ENCODE data around the gene SH2D4B.

Gene SH2D4B

GRCh38 chr10:80519936-80520650, 17.6 kb upstream of the SH2D4B start:
- Histone ChIP-seq H3K4me3 (ENCODE audit: low read length) (no peak overlapping the region), H3K9me3 (ENCODE audit: control insufficient read depth, low read depth, low read length) (no peaks in the 10 kb centered on the region), H3K27me3 (ENCODE audit: control insufficient read depth, insufficient read depth, low read length) (no peaks in the 10 kb centered on the region), H3K9ac (ENCODE audit: low read length) (no peak overlapping the region), H3K36me3 (ENCODE audit: control insufficient read depth, low read depth, low read length) (peaks cover 25% of the 10 kb centered on the region), H3K4me1 (ENCODE audit: control insufficient read depth, low read depth, low read length) (no peaks in the 10 kb centered on the region), H3K27ac (ENCODE audit: low read length) (no peak overlapping the region)

- Histone ChIP-seq H3K4me3 (ENCODE audit: low read length) (no peak overlapping the region), H3K9ac (ENCODE audit: low read length) (no peak overlapping the region), H3K27ac (ENCODE audit: low read length) (no peak overlapping the region), H3K9me3 (ENCODE audit: control insufficient read depth, low read depth, low read length) (no peaks in the 10 kb centered on the region), H3K4me1 (ENCODE audit: control insufficient read depth, low read depth, low read length) (no peaks in the 10 kb centered on the region), H3K36me3 (ENCODE audit: control insufficient read depth, low read depth, low read length) (peaks cover 22% of the 10 kb centered on the region), H3K27me3 (ENCODE audit: control insufficient read depth, insufficient read depth, low read length) (no peaks in the 10 kb centered on the region)
These were observed 16.8 kb upstream of the SH2D4B start for GRCh38 chr10:80520661-80521470.

- Histone ChIP-seq H3K36me3 (ENCODE audit: control insufficient read depth, low read depth, low read length) (peaks cover 10% of the 10 kb centered on the region), H3K4me3 (ENCODE audit: low read length) (no peak overlapping the region), H3K27me3 (ENCODE audit: control insufficient read depth, insufficient read depth, low read length) (no peaks in the 10 kb centered on the region), H3K9ac (ENCODE audit: low read length) (no peak overlapping the region), H3K27ac (ENCODE audit: low read length) (no peak overlapping the region), H3K4me1 (ENCODE audit: control insufficient read depth, low read depth, low read length) (no peaks in the 10 kb centered on the region), H3K9me3 (ENCODE audit: control insufficient read depth, low read depth, low read length) (no peaks in the 10 kb centered on the region)
These were observed 14.8 kb upstream of the SH2D4B start for GRCh38 chr10:80522756-80523363.

DNA sequence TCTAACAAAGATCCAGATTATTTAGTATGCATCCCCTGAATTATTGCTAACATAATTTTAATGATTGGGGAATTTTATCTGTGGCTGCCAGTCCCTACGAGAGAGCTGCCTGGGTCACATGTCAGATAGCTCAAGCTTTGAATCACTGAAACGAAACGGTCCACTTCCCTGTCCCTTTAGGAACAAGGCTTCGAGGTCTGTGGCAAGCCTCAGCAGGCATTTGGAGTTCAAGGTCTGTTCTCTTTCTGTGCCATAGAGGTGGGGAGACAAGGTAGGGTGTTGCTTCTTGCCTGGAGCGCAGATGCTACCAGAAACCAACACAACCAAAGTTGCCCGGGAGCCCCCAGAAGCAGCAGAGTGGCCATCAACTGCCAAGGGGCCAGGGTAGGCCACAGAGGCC, 13.9 kb upstream of the SH2D4B start:
- Histone ChIP-seq H3K4me1 (ENCODE audit: control insufficient read depth, low read depth, low read length) (no peaks in the 10 kb centered on the region), H3K9me3 (ENCODE audit: control insufficient read depth, low read depth, low read length) (no peaks in the 10 kb centered on the region), H3K36me3 (ENCODE audit: control insufficient read depth, low read depth, low read length) (peaks cover 5% of the 10 kb centered on the region), H3K27me3 (ENCODE audit: control insufficient read depth, insufficient read depth, low read length) (no peaks in the 10 kb centered on the region), H3K9ac (ENCODE audit: low read length) (no peak overlapping the region), H3K27ac (ENCODE audit: low read length) (no peak overlapping the region), H3K4me3 (ENCODE audit: low read length) (no peak overlapping the region)

DNA sequence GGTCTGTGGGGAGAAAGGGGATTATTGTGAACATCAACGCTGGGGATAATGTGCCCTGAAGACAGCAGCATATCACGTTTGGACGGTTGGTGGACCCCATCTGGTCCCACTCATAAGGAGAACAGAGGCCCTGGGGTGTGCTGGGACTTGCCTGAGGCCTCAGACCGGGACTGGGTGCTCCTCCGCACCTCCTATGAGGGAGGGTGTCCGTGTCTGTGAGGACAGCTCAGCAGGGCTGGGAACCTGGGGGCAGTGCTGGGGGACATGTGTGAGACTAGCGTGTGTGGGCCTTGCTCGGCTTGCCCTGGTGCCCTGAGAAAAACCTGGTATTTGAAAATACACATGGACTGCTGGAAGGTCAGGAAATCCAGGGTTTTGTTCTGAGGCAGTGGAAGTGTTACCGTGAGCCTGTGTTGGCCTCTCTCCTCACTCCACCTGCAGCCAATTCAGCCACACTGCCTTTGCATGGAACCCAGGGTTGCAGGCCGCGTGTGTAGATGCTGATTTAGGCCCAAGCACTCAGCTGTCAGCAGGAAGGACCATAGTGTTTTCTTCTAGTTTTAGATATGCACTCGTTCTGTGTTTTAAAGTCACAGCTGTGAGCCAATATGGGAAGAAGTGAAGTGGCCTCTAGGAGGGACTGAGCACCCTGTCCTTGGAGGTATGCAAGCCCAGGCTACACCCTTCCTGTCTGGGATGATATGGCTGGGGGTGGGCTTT, 13.4 kb upstream of the SH2D4B start:
- Histone ChIP-seq H3K27ac (ENCODE audit: low read length) (no peak overlapping the region), H3K4me3 (ENCODE audit: low read length) (no peak overlapping the region), H3K9me3 (ENCODE audit: control insufficient read depth, low read depth, low read length) (no peaks in the 10 kb centered on the region), H3K9ac (ENCODE audit: low read length) (no peak overlapping the region), H3K4me1 (ENCODE audit: control insufficient read depth, low read depth, low read length) (no peaks in the 10 kb centered on the region), H3K36me3 (ENCODE audit: control insufficient read depth, low read depth, low read length) (peaks cover under 1% of the 10 kb centered on the region), H3K27me3 (ENCODE audit: control insufficient read depth, insufficient read depth, low read length) (no peaks in the 10 kb centered on the region)

GRCh38 chr10:80526218-80526617, 11.5 kb upstream of the SH2D4B start:
- Histone ChIP-seq H3K9me3 (ENCODE audit: control insufficient read depth, low read depth, low read length) (no peaks in the 10 kb centered on the region), H3K4me1 (ENCODE audit: control insufficient read depth, low read depth, low read length) (peaks cover 9% of the 10 kb centered on the region), H3K9ac (ENCODE audit: low read length) (no peak overlapping the region), H3K4me3 (ENCODE audit: low read length) (no peak overlapping the region), H3K27ac (ENCODE audit: low read length) (no peak overlapping the region), H3K27me3 (ENCODE audit: control insufficient read depth, insufficient read depth, low read length) (no peaks in the 10 kb centered on the region), H3K36me3 (ENCODE audit: control insufficient read depth, low read depth, low read length) (no peaks in the 10 kb centered on the region)

DNA sequence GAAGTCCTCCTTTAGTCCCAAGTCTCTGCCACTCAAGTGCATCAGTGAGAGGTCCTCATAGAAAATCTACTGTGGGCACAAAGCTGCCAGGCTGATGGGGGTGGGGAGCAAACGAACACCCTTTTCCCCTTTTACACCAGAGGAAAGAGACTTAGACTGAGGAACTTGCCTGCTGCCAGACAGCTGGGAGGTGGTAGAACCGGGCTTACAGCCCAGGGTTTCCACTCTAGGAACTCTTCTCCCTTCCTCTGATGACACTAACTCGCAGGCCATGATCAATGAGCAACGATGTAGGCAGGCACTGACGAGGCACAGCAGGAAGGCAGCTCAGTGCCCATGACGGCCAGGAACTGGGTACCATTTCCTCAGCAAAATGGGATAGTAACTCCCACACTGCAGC, 11.0 kb upstream of the SH2D4B start:
- Histone ChIP-seq H3K9ac (ENCODE audit: low read length) (no peak overlapping the region), H3K36me3 (ENCODE audit: control insufficient read depth, low read depth, low read length) (no peaks in the 10 kb centered on the region), H3K27me3 (ENCODE audit: control insufficient read depth, insufficient read depth, low read length) (no peaks in the 10 kb centered on the region), H3K4me3 (ENCODE audit: low read length) (no peak overlapping the region), H3K9me3 (ENCODE audit: control insufficient read depth, low read depth, low read length) (no peaks in the 10 kb centered on the region), H3K4me1 (ENCODE audit: control insufficient read depth, low read depth, low read length) (peaks cover 10% of the 10 kb centered on the region), H3K27ac (ENCODE audit: low read length) (no peak overlapping the region)

GRCh38 chr10:80528185-80528700, 9.5 kb upstream of the SH2D4B start:
- Histone ChIP-seq H3K27ac (ENCODE audit: low read length) (no peak overlapping the region), H3K9me3 (ENCODE audit: control insufficient read depth, low read depth, low read length) (no peaks in the 10 kb centered on the region), H3K9ac (ENCODE audit: low read length) (no peak overlapping the region), H3K4me1 (ENCODE audit: control insufficient read depth, low read depth, low read length) (peaks cover 10% of the 10 kb centered on the region), H3K4me3 (ENCODE audit: low read length) (no peak overlapping the region), H3K27me3 (ENCODE audit: control insufficient read depth, insufficient read depth, low read length) (no peaks in the 10 kb centered on the region), H3K36me3 (ENCODE audit: control insufficient read depth, low read depth, low read length) (no peaks in the 10 kb centered on the region)

DNA sequence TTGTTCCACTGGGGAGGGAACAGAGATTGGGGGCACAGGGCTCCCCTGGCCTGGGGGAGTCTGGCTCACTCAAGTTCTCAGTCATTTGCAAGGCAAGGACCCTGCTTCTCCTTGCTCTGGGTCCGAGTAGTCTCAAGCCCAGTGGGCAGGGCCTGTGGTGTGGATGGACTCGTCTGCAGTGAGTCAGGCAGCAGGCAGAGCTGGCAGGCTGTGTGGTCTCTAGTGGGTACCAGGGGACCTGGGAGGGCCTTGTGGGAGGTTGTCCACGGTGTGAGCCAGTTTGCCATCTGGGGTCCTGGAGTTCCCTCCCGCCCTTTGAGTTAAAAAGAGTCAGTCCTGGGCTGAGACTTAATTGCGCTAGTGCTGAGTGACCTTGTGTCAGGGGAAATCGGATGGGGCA, 8.8 kb upstream of the SH2D4B start:
- Histone ChIP-seq H3K9ac (ENCODE audit: low read length) (no peak overlapping the region), H3K27ac (ENCODE audit: low read length) (no peak overlapping the region)

GRCh38 chr10:80529604-80530003, 8.1 kb upstream of the SH2D4B start:
- Histone ChIP-seq H3K36me3 (ENCODE audit: control insufficient read depth, low read depth, low read length) (no peaks in the 10 kb centered on the region), H3K27me3 (ENCODE audit: control insufficient read depth, insufficient read depth, low read length) (no peaks in the 10 kb centered on the region), H3K9me3 (ENCODE audit: control insufficient read depth, low read depth, low read length) (no peaks in the 10 kb centered on the region), H3K9ac (ENCODE audit: low read length) (no peak overlapping the region), H3K4me3 (ENCODE audit: low read length) (no peak overlapping the region), H3K27ac (ENCODE audit: low read length) (no peak overlapping the region), H3K4me1 (ENCODE audit: control insufficient read depth, low read depth, low read length) (peaks cover 10% of the 10 kb centered on the region)

More for the DNA sequence above, 8.8 kb upstream of the SH2D4B start:
- H3K9me3 ChIP-seq (ENCODE audit: control insufficient read depth, low read depth, low read length), result no peaks in the 10 kb centered on the region
- H3K4me1 ChIP-seq (ENCODE audit: control insufficient read depth, low read depth, low read length), result peaks cover 10% of the 10 kb centered on the region
- H3K4me3 ChIP-seq (ENCODE audit: low read length), result no peak overlapping the region
- H3K36me3 ChIP-seq (ENCODE audit: control insufficient read depth, low read depth, low read length), result no peaks in the 10 kb centered on the region
- H3K27me3 ChIP-seq (ENCODE audit: control insufficient read depth, insufficient read depth, low read length), result no peaks in the 10 kb centered on the region

DNA sequence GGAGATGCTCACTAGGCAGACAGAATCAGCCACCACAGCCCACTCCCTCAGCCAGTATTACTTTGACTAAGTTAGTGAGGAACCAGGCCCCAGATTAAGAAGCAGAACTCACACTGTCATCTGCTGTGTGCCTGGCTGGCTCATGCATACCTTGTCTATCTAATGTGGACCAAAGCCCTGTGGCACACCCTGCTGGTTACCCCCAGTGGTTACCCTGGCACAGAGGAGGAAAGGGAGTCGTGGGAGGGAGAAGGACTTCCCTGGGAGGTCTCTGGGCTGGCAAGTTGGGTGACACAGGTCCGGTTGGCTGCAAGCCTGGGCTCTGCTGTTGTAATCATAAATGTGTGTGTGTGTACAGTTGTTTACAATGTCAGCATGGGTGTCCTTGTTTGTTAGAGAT, 7.5 kb upstream of the SH2D4B start:
- no peak overlapping the region for H3K9ac ChIP-seq (ENCODE audit: low read length)
- H3K27me3 ChIP-seq (ENCODE audit: control insufficient read depth, insufficient read depth, low read length), result no peaks in the 10 kb centered on the region
- no peak overlapping the region for H3K27ac ChIP-seq (ENCODE audit: low read length)
- no peaks in the 10 kb centered on the region for H3K36me3 ChIP-seq (ENCODE audit: control insufficient read depth, low read depth, low read length)
- peaks cover 10% of the 10 kb centered on the region for H3K4me1 ChIP-seq (ENCODE audit: control insufficient read depth, low read depth, low read length)
- no peak overlapping the region for H3K4me3 ChIP-seq (ENCODE audit: low read length)
- no peaks in the 10 kb centered on the region for H3K9me3 ChIP-seq (ENCODE audit: control insufficient read depth, low read depth, low read length)

All from iPS-18a (cell line).